Left ventricle myocardium inferior (tissue), 1 donor: ENCODE measurements around the gene ZNF775. TPM values are rescaled to one million over a fixed set of nuclear protein-coding genes. Genes with fewer than 3 reads are reported as not detected.

Experiments used
- DNase-seq: peaks from one replicate; pipeline ENCODE4 v3.0.0-alpha.2; 2020
- H3K27ac ChIP-seq: fragments of 200-600 bp; replicated peaks from 2 replicates; pipeline ENCODE4 v1.8.0; 2021
- H3K27me3 ChIP-seq: fragments of 200-600 bp; 2 replicates; pipeline ENCODE4 v1.8.0; 2021; ENCODE audit warnings: low read depth
- H3K36me3 ChIP-seq: fragments of 200-600 bp; 2 replicates; pipeline ENCODE4 v1.8.0; 2021
- H3K4me1 ChIP-seq: fragments of 200-600 bp; 2 replicates; pipeline ENCODE4 v1.8.0; 2021
- H3K4me3 ChIP-seq: fragments of 200-600 bp; 2 replicates; pipeline ENCODE4 v1.8.0; 2021; ENCODE audit warnings: mild to moderate bottlenecking, moderate library complexity
- H3K9me3 ChIP-seq: fragments of 200-600 bp; replicated peaks from 2 replicates; pipeline ENCODE4 v1.8.0; 2021
- CTCF ChIP-seq: fragments of 200-600 bp; IDR thresholded peaks from 2 replicates; pipeline ENCODE4 v1.8.0; 2021; ENCODE audit warnings: antibody characterized with exemption, mild to moderate bottlenecking, borderline replicate concordance
- intact Hi-C: fragments of 100-400 bp; cut with micrococcal nuclease; formaldehyde crosslinking; loops from one replicate; pipeline ENCODE4 v1.11.0; 2022
- total RNA-seq: library from RNA; stranded (reverse); fragmentation: NEBNext Ultra II Directional; extraction: Animal tissue kit (Norgen Biotek cat#: 25700); gene quantifications from one replicate; pipeline ENCODE4 v1.2.1, GENCODE V29; 2021
- donor health status: DM: no; HTN: yes; CAD: no; lungs with severe emphysema.

ZNF775 gene
- total RNA-seq, 1 donor from 2014 or later: 3.1 TPM

- Histone ChIP-seq H3K4me1 (peaks cover 32% of the 10 kb centered on the region), H3K27ac (no peak overlapping the region), H3K27me3 (no peaks in the 10 kb centered on the region), H3K9me3 (no peaks in the 10 kb centered on the region), H3K4me3 (no peak overlapping the region), H3K36me3 (peaks cover 9% of the 10 kb centered on the region)
- no peak for DNase-seq
- no peak for TF ChIP-seq CTCF
- intact Hi-C loops: no loop called here
These were observed 29.5 kb downstream of the ZNF775 start for GRCh38 chr7:150408393-150409299.

- Histone ChIP-seq H3K27ac (no peak overlapping the region), H3K4me1 (peaks cover 24% of the 10 kb centered on the region), H3K27me3 (no peaks in the 10 kb centered on the region), H3K4me3 (no peak overlapping the region), H3K9me3 (no peaks in the 10 kb centered on the region), H3K36me3 (peaks cover 9% of the 10 kb centered on the region)
- no peak for DNase-seq
- intact Hi-C loops: no loop called here
- TF ChIP-seq CTCF: no peak
These were observed 30.3 kb downstream of the ZNF775 start for GRCh38 chr7:150409300-150410030.

- Histone ChIP-seq H3K4me1 (peaks cover 19% of the 10 kb centered on the region), H3K9me3 (no peaks in the 10 kb centered on the region), H3K4me3 (no peak overlapping the region), H3K36me3 (peaks cover 9% of the 10 kb centered on the region), H3K27ac (no peak overlapping the region), H3K27me3 (no peaks in the 10 kb centered on the region)
- TF ChIP-seq CTCF: no peak
- intact Hi-C loops: no loop called here
- DNase-seq: no peak
These were observed 31.0 kb downstream of the ZNF775 start for GRCh38 chr7:150410131-150410530.

- DNase-seq: no peak
- intact Hi-C loops: no loop called here
- Histone ChIP-seq H3K9me3 (no peaks in the 10 kb centered on the region), H3K4me3 (no peak overlapping the region), H3K27me3 (no peaks in the 10 kb centered on the region), H3K27ac (no peak overlapping the region), H3K4me1 (peaks cover 16% of the 10 kb centered on the region), H3K36me3 (peaks cover 9% of the 10 kb centered on the region)
- no peak for TF ChIP-seq CTCF
These were observed 31.7 kb downstream of the ZNF775 start for GRCh38 chr7:150410680-150411346.

- DNase-seq: no peak
- intact Hi-C loops: no loop called here
- H3K27me3 ChIP-seq: no peaks in the 10 kb centered on the region
- no peak overlapping the region for H3K4me3 ChIP-seq
- peaks cover 8% of the 10 kb centered on the region for H3K4me1 ChIP-seq
- no peak for TF ChIP-seq CTCF
- no peak overlapping the region for H3K27ac ChIP-seq
- H3K9me3 ChIP-seq: no peaks in the 10 kb centered on the region
- H3K36me3 ChIP-seq: peaks cover 9% of the 10 kb centered on the region
These were observed 32.5 kb downstream of the ZNF775 start for GRCh38 chr7:150411606-150412005.
